Measurements from ENCODE around the gene ZEB2.

The ZEB2 gene

GRCh38 chr2:144528108-144528507 lies 8.2 kb upstream of the ZEB2 start:
- Histone ChIP-seq H3K4me3 (ENCODE audit: low read length) (no peak overlapping the region), H3K9me3 (ENCODE audit: control insufficient read depth, low read length) (no peaks in the 10 kb centered on the region), H3K27me3 (replicated peaks; ENCODE audit: control insufficient read depth, insufficient read depth, low read length) (no peaks in the 10 kb centered on the region), H3K4me1 (ENCODE audit: control insufficient read depth, insufficient read depth, low read length) (peaks cover 57% of the 10 kb centered on the region), H3K9ac (ENCODE audit: low read length) (no peak overlapping the region), H3K36me3 (ENCODE audit: control insufficient read depth, insufficient read depth, low read length, severe bottlenecking) (no peaks in the 10 kb centered on the region)
- no peak for DNase-seq (ENCODE audit: low read depth)

- H3K4me1 ChIP-seq (ENCODE audit: control insufficient read depth, insufficient read depth, low read length), result peaks cover 69% of the 10 kb centered on the region
- H3K27me3 ChIP-seq (replicated peaks; ENCODE audit: control insufficient read depth, insufficient read depth, low read length), result no peaks in the 10 kb centered on the region
- no peaks in the 10 kb centered on the region for H3K36me3 ChIP-seq (ENCODE audit: control insufficient read depth, insufficient read depth, low read length, severe bottlenecking)
- H3K9me3 ChIP-seq (ENCODE audit: control insufficient read depth, low read length), result no peaks in the 10 kb centered on the region
- H3K9ac ChIP-seq (ENCODE audit: low read length), result peak overlapping the region; percentile 88
- no peak for DNase-seq (ENCODE audit: low read depth)
- peak overlapping the region; percentile 10 for H3K4me3 ChIP-seq (ENCODE audit: low read length)
Measured at GRCh38 chr2:144526831-144527230, 6.9 kb upstream of the ZEB2 start.

- peak overlapping the region; percentile 86 for H3K4me3 ChIP-seq (ENCODE audit: low read length)
- peak; percentile 71 for DNase-seq (ENCODE audit: low read depth)
Measured at GRCh38 chr2:144524118-144525009, 4.4 kb upstream of the ZEB2 start.

GRCh38 chr2:144523596-144524117 lies 3.7 kb upstream of the ZEB2 start:
- Histone ChIP-seq H3K9ac (ENCODE audit: low read length) (peak overlapping the region; percentile 92), H3K27me3 (replicated peaks; ENCODE audit: control insufficient read depth, insufficient read depth, low read length) (no peaks in the 10 kb centered on the region), H3K4me1 (ENCODE audit: control insufficient read depth, insufficient read depth, low read length) (peaks cover 62% of the 10 kb centered on the region), H3K4me3 (ENCODE audit: low read length) (peak overlapping the region; percentile 86), H3K9me3 (ENCODE audit: control insufficient read depth, low read length) (no peaks in the 10 kb centered on the region), H3K36me3 (ENCODE audit: control insufficient read depth, insufficient read depth, low read length, severe bottlenecking) (no peaks in the 10 kb centered on the region)
- peak; percentile 58 for DNase-seq (ENCODE audit: low read depth)

More at GRCh38 chr2:144524118-144525009, 4.4 kb upstream of the ZEB2 start:
- Histone ChIP-seq H3K9me3 (ENCODE audit: control insufficient read depth, low read length) (no peaks in the 10 kb centered on the region), H3K4me1 (ENCODE audit: control insufficient read depth, insufficient read depth, low read length) (peaks cover 63% of the 10 kb centered on the region), H3K36me3 (ENCODE audit: control insufficient read depth, insufficient read depth, low read length, severe bottlenecking) (no peaks in the 10 kb centered on the region), H3K9ac (ENCODE audit: low read length) (peak overlapping the region; percentile 92), H3K27me3 (replicated peaks; ENCODE audit: control insufficient read depth, insufficient read depth, low read length) (no peaks in the 10 kb centered on the region)

- peaks cover 59% of the 10 kb centered on the region for H3K4me1 ChIP-seq (ENCODE audit: control insufficient read depth, insufficient read depth, low read length)
- DNase-seq (ENCODE audit: low read depth), result peak; percentile 51
Measured at GRCh38 chr2:144522897-144523595, 3.1 kb upstream of the ZEB2 start.

GRCh38 chr2:144522176-144522896 lies 2.4 kb upstream of the ZEB2 start:
- Histone ChIP-seq H3K9me3 (ENCODE audit: control insufficient read depth, low read length) (no peaks in the 10 kb centered on the region), H3K27me3 (replicated peaks; ENCODE audit: control insufficient read depth, insufficient read depth, low read length) (no peaks in the 10 kb centered on the region), H3K4me3 (ENCODE audit: low read length) (peak overlapping the region; percentile 86), H3K36me3 (ENCODE audit: control insufficient read depth, insufficient read depth, low read length, severe bottlenecking) (no peaks in the 10 kb centered on the region), H3K9ac (ENCODE audit: low read length) (peak overlapping the region; percentile 92), H3K4me1 (ENCODE audit: control insufficient read depth, insufficient read depth, low read length) (peaks cover 52% of the 10 kb centered on the region)
- DNase-seq (ENCODE audit: low read depth), result no peak

More at GRCh38 chr2:144522897-144523595, 3.1 kb upstream of the ZEB2 start:
- no peaks in the 10 kb centered on the region for H3K9me3 ChIP-seq (ENCODE audit: control insufficient read depth, low read length)
- H3K36me3 ChIP-seq (ENCODE audit: control insufficient read depth, insufficient read depth, low read length, severe bottlenecking), result no peaks in the 10 kb centered on the region
- H3K9ac ChIP-seq (ENCODE audit: low read length), result peak overlapping the region; percentile 92
- no peaks in the 10 kb centered on the region for H3K27me3 ChIP-seq (replicated peaks; ENCODE audit: control insufficient read depth, insufficient read depth, low read length)
- peak overlapping the region; percentile 86 for H3K4me3 ChIP-seq (ENCODE audit: low read length)

- Histone ChIP-seq H3K27me3 (replicated peaks; ENCODE audit: control insufficient read depth, insufficient read depth, low read length) (no peaks in the 10 kb centered on the region), H3K9me3 (ENCODE audit: control insufficient read depth, low read length) (no peaks in the 10 kb centered on the region), H3K4me1 (ENCODE audit: control insufficient read depth, insufficient read depth, low read length) (peaks cover 45% of the 10 kb centered on the region), H3K4me3 (ENCODE audit: low read length) (peak overlapping the region; percentile 90), H3K9ac (ENCODE audit: low read length) (peak overlapping the region; percentile 86), H3K36me3 (ENCODE audit: control insufficient read depth, insufficient read depth, low read length, severe bottlenecking) (no peaks in the 10 kb centered on the region)
- no peak for DNase-seq (ENCODE audit: low read depth)
Measured at GRCh38 chr2:144521686-144522085, 1.8 kb upstream of the ZEB2 start.

- Histone ChIP-seq H3K9ac (ENCODE audit: low read length) (peak overlapping the region; percentile 86), H3K9me3 (ENCODE audit: control insufficient read depth, low read length) (no peaks in the 10 kb centered on the region), H3K27me3 (replicated peaks; ENCODE audit: control insufficient read depth, insufficient read depth, low read length) (no peaks in the 10 kb centered on the region), H3K4me3 (ENCODE audit: low read length) (peak overlapping the region; percentile 90), H3K4me1 (ENCODE audit: control insufficient read depth, insufficient read depth, low read length) (peaks cover 38% of the 10 kb centered on the region), H3K36me3 (ENCODE audit: control insufficient read depth, insufficient read depth, low read length, severe bottlenecking) (no peaks in the 10 kb centered on the region)
- DNase-seq (ENCODE audit: low read depth), result no peak
Measured at GRCh38 chr2:144520756-144521487, 1.0 kb upstream of the ZEB2 start.

GRCh38 chr2:144519597-144519933 lies 354 bp downstream of the ZEB2 start:
- Histone ChIP-seq H3K27me3 (replicated peaks; ENCODE audit: control insufficient read depth, insufficient read depth, low read length) (no peaks in the 10 kb centered on the region), H3K4me3 (ENCODE audit: low read length) (peak overlapping the region; percentile 90), H3K36me3 (ENCODE audit: control insufficient read depth, insufficient read depth, low read length, severe bottlenecking) (no peaks in the 10 kb centered on the region), H3K9ac (ENCODE audit: low read length) (peak overlapping the region; percentile 99), H3K4me1 (ENCODE audit: control insufficient read depth, insufficient read depth, low read length) (peaks cover 31% of the 10 kb centered on the region), H3K9me3 (ENCODE audit: control insufficient read depth, low read length) (no peaks in the 10 kb centered on the region)
- no peak for DNase-seq (ENCODE audit: low read depth)

- Histone ChIP-seq H3K4me1 (ENCODE audit: control insufficient read depth, insufficient read depth, low read length) (peaks cover 37% of the 10 kb centered on the region), H3K9ac (ENCODE audit: low read length) (peak overlapping the region; percentile 99), H3K36me3 (ENCODE audit: control insufficient read depth, insufficient read depth, low read length, severe bottlenecking) (no peaks in the 10 kb centered on the region), H3K4me3 (ENCODE audit: low read length) (peak overlapping the region; percentile 90), H3K9me3 (ENCODE audit: control insufficient read depth, low read length) (no peaks in the 10 kb centered on the region), H3K27me3 (replicated peaks; ENCODE audit: control insufficient read depth, insufficient read depth, low read length) (no peaks in the 10 kb centered on the region)
- DNase-seq (ENCODE audit: low read depth), result peak; percentile 30
Measured at GRCh38 chr2:144518748-144519596, 947 bp downstream of the ZEB2 start.

Data from adipocyte (in vitro differentiated cells).